Anterior cingulate cortex (tissue), 58 donors: ENCODE data around the gene MDM4.
"Not testable (repeated sequence)": the region's sequence is repeated elsewhere in the genome, so short reads cannot be mapped to it uniquely, and the experiment has no call there.

Source experiments
- DNase-seq, 58 donors: peaks; one replicate each; lab custom pipeline; 2025; lab: John Stamatoyannopoulos, UW

Gene MDM4

GRCh38 chr1:204516180-204516879 lies at the start of gene MDM4:
Gene MDM4 (plus strand): TSS chr1:204516406. CDS start chr1:204525519, 9,113 bp downstream.
- DNase-seq: peak; percentile 47 to 94 (median 86)

DNA sequence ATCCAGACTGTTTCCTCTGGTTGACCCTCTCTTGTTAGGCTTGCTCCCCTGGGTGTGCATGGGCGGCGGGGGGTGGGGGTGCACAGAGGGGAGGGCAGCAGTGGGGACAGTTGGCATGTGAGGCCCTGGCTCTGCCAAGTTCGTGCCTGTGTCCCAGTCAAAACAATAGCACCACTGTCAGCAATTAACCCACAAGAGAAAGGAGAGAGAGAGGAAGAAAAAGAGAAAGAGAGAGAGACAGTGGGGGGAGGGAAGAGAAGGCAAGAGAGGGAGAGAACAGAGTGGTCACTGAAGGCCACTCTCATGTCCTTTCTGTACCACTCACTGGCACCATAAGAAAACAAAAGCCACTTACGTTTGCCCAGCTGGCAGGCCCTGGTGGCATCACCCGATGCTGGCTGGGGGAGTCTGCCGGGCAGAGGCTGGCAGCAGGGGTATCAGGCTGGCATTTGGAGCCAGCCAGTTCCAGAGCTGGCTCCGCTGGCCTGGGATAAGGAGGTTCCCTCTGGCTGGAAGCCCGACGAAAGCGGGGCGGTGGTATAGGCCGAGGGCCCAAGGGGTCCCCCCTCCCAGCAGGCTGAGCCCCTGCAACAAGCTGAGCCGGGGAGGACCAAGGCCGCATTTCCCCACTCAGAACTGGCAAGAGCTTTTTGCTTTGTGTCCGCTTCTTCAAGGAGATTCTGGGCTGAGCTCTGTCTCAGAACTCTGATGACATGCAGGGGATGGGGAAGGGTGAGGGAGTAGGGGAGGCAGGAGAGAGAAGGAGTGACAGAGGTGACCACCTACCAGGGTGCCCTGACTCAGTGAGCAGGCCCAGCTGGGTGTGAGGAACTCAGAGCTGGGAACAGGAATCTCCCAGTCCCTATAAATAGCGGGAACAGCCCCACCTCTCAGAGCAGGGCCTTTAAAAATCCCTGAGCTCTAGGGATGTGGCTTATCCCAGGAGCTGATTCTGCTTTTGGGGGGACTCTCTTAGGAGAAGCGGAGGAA lies 49.5 kb upstream of the MDM4 start:
- peak in 54 of 58 donors; percentile 38 to 99 (median 81) for DNase-seq

GRCh38 chr1:204468206-204468605 lies 48.0 kb upstream of the MDM4 start:
- peak in 48 of 58 donors; percentile 24 to 85 (median 57) for DNase-seq

- DNase-seq: no peak
These were observed 47.4 kb upstream of the MDM4 start for GRCh38 chr1:204468766-204469302.

DNA sequence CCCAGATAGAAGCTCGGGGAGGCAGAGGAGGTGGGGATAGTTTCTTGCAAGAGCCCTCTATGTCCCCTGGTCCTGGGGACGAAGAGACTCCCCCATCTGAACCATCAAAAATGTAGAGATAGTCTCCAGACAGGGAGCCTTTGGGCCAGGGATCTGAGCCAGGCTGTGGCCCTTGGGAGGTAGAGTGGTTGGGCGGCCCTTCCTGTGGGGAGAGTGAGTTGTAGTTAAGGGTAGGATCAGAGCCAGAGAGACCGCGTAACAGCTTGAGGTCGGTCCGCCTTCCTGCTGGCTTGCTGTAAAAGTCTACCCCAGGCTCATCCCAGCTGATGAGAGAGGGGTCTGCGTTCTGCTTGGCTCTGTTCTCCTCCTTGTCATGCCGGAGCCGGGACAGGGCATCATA lies 46.9 kb upstream of the MDM4 start:
- DNase-seq: no peak

DNA sequence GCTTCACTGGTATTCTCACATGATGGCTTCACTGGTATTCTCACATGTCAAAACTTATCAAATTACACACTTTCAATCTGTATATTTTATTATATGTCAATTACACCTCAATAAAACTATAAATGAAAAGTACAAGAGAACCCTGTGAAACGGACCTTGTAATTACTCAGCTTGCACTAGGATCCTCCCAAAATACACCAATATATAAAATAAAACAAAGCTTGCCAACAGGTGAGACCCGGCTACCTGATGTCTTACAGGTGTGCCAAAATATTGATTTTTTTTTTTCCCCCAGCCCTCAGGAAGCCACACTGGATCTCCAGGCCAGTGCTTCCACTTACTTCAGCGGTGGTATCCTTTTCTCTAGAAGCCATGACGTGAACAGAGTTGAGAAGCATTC lies 44.5 kb upstream of the MDM4 start:
- no peak for DNase-seq

GRCh38 chr1:204472660-204473059 lies 43.5 kb upstream of the MDM4 start:
- DNase-seq: no peak

DNA sequence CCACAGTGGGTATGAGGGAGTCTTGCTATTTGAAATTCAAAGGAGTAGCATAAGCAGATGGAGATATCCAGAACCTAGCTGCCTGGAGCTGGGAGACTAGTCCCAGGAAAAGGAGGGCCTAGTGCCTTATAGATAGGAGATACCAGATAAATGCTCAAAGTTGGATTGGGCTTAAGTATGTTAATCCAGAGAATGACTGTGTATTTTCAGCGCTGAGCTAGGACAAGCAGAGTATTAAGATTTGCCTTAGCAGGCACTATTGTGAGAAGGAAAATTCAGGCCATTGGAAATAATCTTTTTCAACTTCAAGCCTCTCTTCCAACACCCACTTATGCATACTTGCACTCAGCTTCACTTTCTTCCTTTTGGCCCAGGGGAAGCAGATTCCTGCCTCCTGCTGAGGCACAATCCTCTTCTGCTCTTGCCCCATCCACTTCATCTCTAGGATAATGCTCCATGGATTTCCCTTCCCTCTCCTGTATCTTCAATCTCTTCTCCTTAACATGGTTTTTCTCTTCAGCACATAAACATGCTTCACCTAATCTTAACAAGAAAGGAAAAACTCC lies 42.7 kb upstream of the MDM4 start:
- DNase-seq: no peak

DNA sequence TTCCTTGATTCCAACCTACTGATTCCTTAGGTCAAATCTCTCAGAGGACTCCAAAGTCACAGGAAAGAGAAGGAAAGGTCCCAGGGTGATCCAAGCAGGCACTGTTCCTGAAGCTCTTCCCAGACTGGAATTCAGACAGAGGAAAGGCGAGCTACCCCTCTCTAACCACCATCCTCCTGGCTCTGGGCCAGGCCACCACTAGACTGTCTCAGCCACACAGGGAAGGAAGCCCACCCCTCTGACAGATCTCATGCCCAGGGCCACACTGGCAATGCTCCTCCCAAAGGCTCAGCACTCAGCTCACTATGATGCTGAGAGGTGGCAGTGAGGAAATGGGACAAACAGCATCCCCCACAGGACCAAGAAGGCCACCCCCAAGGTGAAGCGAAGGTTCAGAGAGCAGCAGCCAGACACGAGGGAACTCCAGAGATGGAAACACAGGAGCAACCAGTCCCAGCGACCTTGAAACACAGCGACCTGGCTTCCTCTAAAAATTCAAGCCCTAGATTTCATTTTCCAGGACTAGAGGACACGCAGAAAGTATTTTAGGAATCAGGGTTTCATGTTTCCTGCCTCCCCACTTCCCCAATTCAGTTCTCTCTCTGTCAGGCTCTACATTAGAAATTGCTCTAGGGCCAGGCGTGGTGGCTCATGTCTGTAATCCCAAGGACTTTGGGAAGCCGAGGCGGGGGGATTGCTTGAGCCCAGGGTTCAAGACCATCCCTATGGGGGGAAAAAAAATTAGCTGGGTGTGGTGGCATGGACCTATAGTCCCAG lies 40.4 kb upstream of the MDM4 start:
- peak in 2 of 58 donors; percentile 23 to 35 for DNase-seq

- no peak for DNase-seq
These were observed 39.6 kb upstream of the MDM4 start for GRCh38 chr1:204476563-204476962.

DNA sequence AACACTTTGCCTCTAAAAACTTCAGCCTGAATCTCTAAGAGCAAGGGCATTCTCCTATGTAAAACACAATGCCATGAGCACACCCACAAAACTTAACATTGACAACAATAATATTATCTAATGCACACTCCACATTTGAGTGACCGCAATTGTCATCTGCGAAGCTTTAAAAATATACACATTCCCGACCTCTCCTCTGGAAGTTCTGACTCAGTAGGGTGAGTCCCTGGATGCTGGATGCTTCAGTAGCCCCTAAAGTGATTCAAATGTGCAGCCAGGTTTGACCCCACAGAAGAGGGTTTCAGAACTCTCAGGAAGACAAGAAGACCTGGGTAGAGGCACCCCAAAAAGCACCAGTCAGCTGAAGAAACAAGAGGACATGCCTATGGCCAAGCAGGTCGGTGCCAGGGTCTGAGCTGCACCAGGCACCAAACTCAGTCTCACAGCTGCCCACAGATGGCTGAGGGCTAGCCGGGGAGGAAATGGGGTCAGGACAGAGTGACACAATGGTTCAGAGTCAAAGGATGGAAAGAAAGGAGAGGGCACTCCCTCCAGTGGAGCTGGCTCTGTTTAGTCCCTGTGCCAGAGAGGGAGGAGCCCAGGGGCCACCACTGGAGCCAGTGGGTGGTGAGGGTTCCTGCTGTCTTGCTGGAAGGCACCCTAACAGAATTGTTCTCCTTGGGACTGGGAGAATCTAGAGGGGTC lies 39.0 kb upstream of the MDM4 start:
- peak in 48 of 58 donors; percentile 23 to 91 (median 66) for DNase-seq

DNA sequence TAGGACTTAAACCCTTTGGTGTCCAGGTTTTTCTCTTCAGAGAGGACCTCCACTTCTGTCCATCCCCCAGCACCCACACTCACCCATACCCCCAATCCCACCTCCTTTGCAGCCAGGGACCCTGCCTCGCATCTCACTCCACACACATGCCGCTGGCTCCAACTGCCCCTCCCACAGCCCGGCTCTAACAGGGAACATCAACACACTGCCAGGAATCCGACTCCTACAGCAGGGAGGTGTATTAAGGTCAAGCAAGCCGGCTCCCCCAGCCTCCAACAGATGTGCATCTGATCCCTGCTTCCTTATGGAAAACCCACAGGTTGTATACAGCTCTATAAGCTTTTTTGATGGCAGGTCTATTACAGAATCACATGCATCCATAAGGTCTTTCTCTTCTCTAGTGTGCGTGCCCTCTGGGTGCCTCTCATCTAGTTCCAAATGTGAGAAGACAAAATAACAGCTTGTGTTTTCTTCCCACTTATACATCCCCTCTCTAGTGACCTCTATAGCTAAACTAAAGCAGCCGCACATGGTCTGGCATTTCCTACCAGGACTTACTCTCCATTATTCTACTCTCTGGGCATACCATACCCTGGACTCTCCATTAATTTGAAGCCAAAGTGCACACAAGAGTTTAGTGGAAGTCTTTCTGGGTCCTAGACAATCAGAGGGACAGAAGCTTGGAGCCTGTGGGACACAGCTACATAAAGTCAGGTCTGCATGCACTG lies 37.9 kb upstream of the MDM4 start:
- DNase-seq: no peak

DNA sequence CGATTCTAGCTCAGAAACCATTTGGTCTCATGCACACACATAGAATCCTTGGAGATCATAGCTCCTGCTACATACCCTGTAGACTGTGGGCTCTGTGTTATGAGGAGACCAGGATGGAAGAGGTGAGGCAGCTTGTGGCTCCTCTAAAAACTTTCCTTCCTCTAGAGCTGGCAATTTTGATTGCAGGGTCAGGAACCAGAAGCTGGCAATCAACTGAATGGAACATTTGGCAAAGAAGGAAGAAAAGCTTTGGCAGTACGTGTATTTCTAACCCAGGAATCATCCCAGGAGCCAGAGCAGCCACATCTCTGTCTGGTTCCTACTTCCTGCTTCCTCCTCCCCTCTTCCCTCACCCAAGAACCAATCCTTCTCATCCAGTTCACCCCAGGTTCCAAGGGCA lies 37.3 kb upstream of the MDM4 start:
- DNase-seq: no peak

DNA sequence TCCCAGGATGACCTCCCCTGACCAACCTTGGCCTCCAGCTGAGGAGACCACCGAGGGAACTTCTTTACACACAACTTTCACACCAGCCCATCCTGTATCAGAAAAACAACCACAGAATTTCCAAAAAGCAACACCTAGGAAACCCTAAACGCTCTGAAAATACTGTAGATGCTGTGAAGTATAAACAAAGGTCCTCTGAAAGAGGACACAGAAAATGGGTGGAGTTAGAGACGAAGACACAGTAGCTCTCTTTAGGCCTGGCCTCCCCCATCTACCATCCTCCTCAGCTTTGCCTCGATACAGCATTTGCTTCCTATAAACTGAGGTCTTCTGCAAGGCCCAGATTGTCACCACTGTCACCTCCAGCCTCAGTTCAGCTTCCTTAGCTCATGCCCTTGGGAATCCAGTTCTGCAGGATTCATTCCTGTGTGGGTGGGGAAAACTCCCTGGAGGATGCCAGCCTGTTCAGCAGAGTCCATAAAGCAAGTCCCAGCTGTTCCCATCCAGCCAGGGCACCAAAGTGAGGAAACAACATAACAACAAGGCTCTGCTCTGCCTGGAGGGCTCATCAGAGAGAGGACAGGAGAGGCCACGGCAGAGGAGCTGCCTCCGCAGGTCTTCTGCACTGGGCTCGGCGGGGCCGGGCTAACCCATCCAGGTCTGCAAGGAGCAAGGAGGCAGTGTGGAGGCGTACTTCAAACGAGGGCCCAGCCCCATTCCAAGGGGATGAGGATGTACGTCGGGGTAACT lies 36.6 kb upstream of the MDM4 start:
- DNase-seq: no peak

DNA sequence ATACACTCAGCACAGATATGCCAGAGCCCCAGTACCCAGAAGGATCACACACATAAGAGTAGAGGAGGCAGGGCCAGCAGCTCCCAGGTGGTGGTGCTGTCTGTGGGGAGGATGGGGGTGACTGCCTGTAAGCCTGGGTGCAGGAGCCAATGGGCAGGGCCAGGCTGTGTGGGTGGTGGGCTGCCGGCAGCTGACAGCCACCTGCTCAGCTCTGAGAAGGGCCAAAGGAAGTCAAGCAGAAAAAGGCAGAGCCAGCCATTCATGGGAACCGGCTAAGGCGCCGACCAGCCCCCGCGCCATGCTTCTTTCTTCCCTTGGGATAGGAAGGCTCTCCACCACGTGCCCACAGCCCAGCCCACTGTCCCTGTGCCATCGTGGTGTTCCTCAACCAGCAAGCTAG lies 35.7 kb upstream of the MDM4 start:
- DNase-seq: no peak

DNA sequence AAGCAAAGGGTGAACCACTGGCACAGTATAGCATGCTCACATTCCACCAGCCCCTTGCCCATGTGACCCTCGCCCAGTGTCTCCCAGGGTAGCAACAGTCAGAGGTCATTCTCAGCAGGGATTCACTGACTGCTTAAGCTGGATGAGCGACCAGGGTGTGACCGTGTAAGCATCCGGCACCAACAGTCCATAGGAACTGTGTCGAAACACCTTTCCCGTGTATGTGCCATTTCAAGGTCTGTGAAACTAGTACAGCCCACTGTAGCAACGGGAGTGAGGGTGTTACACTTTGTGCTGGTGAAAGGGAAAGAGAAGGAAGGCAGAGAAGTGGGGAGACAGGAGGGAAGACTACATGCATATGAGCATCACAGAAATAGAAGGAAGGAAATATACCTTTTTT lies 32.4 kb upstream of the MDM4 start:
- DNase-seq: no peak

DNA sequence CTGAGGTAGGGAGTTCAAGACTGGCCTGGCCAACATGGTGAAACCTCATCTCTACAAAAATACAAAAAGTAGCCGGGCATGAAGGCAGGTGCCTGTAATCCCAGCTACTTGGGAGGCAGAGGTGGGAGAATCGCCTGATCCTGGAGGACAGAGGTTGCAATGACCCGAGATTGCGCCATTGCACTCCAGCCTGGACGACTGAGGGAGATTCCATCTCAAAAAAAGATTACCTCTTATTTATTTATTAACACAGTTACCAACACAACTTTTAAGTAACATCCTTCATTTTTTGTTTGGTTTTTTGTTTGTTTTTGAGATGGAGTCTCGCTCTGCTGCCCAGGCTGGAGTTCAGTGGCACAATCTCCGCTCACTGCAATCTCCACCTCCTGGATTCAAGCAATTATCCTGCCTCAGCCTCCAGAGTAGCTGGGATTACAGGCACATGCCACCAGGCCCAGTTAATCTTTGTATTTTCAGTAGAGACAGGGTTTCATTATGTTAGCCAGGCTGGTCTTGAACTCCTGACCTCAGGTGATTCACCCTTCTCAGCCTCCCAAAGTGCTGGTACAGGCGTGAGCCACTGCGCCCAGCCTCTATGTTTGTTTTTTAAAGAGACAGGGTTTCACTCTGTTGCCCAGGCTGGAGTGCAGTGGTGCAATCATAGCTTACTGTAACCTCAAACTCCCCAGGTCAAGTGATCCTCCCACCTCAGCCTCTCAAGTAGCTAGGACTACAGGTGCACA lies 29.5 kb upstream of the MDM4 start:
- DNase-seq: not testable (repeated sequence)
